Activated CD4-positive, alpha-beta memory T cell treated with anti-CD3 and anti-CD28 coated beads for 36 hours (primary cell): Measurements from ENCODE around the gene USP17L27. TPM values are rescaled to one million over a fixed set of nuclear protein-coding genes. Genes with fewer than 3 reads are reported as not detected.
"Not testable (repeated sequence)": the region's sequence is repeated elsewhere in the genome, so short reads cannot be mapped to it uniquely, and the experiment has no call there.

Source experiments
- CTCF ChIA-PET: fragments of 350-600 bp; sonication (Branson Sonifier 250); formaldehyde crosslinking; loops from one replicate; lab custom pipeline; 2021; ENCODE audit warnings: antibody characterized with exemption, inconsistent platforms; lab: Charles Lee
- POLR2A ChIA-PET: fragments of 350-600 bp; sonication (Branson Sonifier 250); formaldehyde crosslinking; loops from one replicate; lab custom pipeline; 2021; ENCODE audit warnings: antibody characterized with exemption; lab: Charles Lee
- DNase-seq: peaks from one replicate; pipeline ENCODE4 v3.0.0-alpha.2; 2020
- H3K27ac Mint-ChIP-seq: one replicate; pipeline ENCODE4 v1.8.0; 2021; ENCODE audit warnings: mixed read lengths
- H3K27me3 Mint-ChIP-seq: one replicate; pipeline ENCODE4 v1.8.0; 2021; ENCODE audit warnings: mixed read lengths
- H3K36me3 Mint-ChIP-seq: one replicate; pipeline ENCODE4 v1.8.0; 2021; ENCODE audit warnings: mixed read lengths
- H3K4me1 Mint-ChIP-seq: one replicate; pipeline ENCODE4 v1.8.0; 2021; ENCODE audit warnings: low read depth, mixed read lengths
- H3K4me3 Mint-ChIP-seq: one replicate; pipeline ENCODE4 v1.8.0; 2021; ENCODE audit warnings: mild to moderate bottlenecking, mixed read lengths
- H3K9me3 Mint-ChIP-seq: one replicate; pipeline ENCODE4 v1.8.0; 2021; ENCODE audit warnings: mixed read lengths
- intact Hi-C: fragments of 100-400 bp; cut with micrococcal nuclease; formaldehyde crosslinking; loops from one replicate; pipeline ENCODE4 v1.15.1; 2023
- total RNA-seq, 2 experiments: library from RNA; stranded (reverse); gene quantifications; one replicate each; pipeline ENCODE4 v1.2.3, GENCODE V29; 2021

Gene USP17L27
- total RNA-seq, 2 experiments from 2014 or later, result not detected

- H3K27me3 Mint-ChIP-seq, POLR2A ChIA-PET, CTCF ChIA-PET, DNase-seq, H3K9me3 Mint-ChIP-seq, H3K4me3 Mint-ChIP-seq, H3K27ac Mint-ChIP-seq, H3K36me3 Mint-ChIP-seq, H3K4me1 Mint-ChIP-seq, intact Hi-C loops: not testable (repeated sequence)
Measured at GRCh38 chr4:9389001-9389400, 45.1 kb downstream of the USP17L27 start.

Other genes with a start within 250 kb of the USP17L27 start
- not detected for gene FAM90A26, start 173.7 kb upstream of the USP17L27 start, total RNA-seq
- gene USP17L10, start 133.5 kb upstream of the USP17L27 start, total RNA-seq, result not detected
- not detected for gene USP17L11, start 128.7 kb upstream of the USP17L27 start, total RNA-seq
- not detected for gene USP17L12, start 124.0 kb upstream of the USP17L27 start, total RNA-seq
- gene USP17L13, start 119.3 kb upstream of the USP17L27 start, total RNA-seq, result not detected
- not detected for gene USP17L15, start 109.8 kb upstream of the USP17L27 start, total RNA-seq
- gene USP17L17, start 100.3 kb upstream of the USP17L27 start, total RNA-seq, result not detected
- gene USP17L18, start 95.5 kb upstream of the USP17L27 start, total RNA-seq, result not detected
- gene USP17L19, start 90.8 kb upstream of the USP17L27 start, total RNA-seq, result not detected
- not detected for gene USP17L20, start 86.0 kb upstream of the USP17L27 start, total RNA-seq
- gene USP17L21, start 81.3 kb upstream of the USP17L27 start, total RNA-seq, result not detected
- not detected for gene USP17L22, start 76.5 kb upstream of the USP17L27 start, total RNA-seq
- gene USP17L24, start 19.0 kb upstream of the USP17L27 start, total RNA-seq, result not detected
- gene USP17L25, start 14.2 kb upstream of the USP17L27 start, total RNA-seq, result not detected
- gene USP17L26, start 9.5 kb upstream of the USP17L27 start, total RNA-seq, result not detected
- not detected for gene USP17L5, start 4.7 kb upstream of the USP17L27 start, total RNA-seq
- not detected for gene USP17L28, start 4.7 kb downstream of the USP17L27 start, total RNA-seq
- not detected for gene USP17L29, start 9.5 kb downstream of the USP17L27 start, total RNA-seq
- not detected for gene USP17L30, start 19.0 kb downstream of the USP17L27 start, total RNA-seq
- gene DEFB131A, start 100.3 kb downstream of the USP17L27 start, total RNA-seq, result not detected